GM13976 (cell line): ENCODE results near the gene NEK4.

ENCODE experiments used
- DNase-seq: peaks from one replicate; pipeline ENCODE4 v3.0.0; 2012; ENCODE audit warnings: low spot score
- CTCF ChIP-seq: IDR thresholded peaks from 2 replicates; pipeline ENCODE4 v1.5.1; 2012; ENCODE audit warnings: borderline replicate concordance, mild to moderate bottlenecking; ENCODE audit not compliant: insufficient read depth; ENCODE audit errors: extremely low read depth, missing control alignments, control extremely low read depth
- in situ Hi-C: fragments of 300-500 bp; cut with MboI; formaldehyde crosslinking; loops from one replicate; pipeline ENCODE4 v1.12.0; 2022; ENCODE audit warnings: low sequenced_read_pairs, mixed read lengths, inconsistent platforms; ENCODE audit not compliant: unreplicated experiment

The NEK4 gene

GRCh38 chr3:52770496-52771333 lies at the start of gene NEK4:
Gene NEK4, minus strand, starts transcription at chr3:52770940. Its CDS starts 194 bp downstream, at chr3:52770746.
- DNase-seq, result peak; percentile 97
- no peak for TF ChIP-seq CTCF
- in situ Hi-C loops, result no loop called here

- in situ Hi-C loops, result no loop called here
- TF ChIP-seq CTCF, result no peak
- DNase-seq, result no peak
Measured at GRCh38 chr3:52819936-52820335, 49.2 kb upstream of the NEK4 start.

GRCh38 chr3:52817860-52818259 lies 47.1 kb upstream of the NEK4 start:
- DNase-seq, result no peak
- in situ Hi-C loops, result no loop called here
- no peak for TF ChIP-seq CTCF

- no peak for TF ChIP-seq CTCF
- in situ Hi-C loops, result no loop called here
- no peak for DNase-seq
Measured at GRCh38 chr3:52817221-52817620, 46.5 kb upstream of the NEK4 start.

- no peak for TF ChIP-seq CTCF
- DNase-seq, result no peak
- in situ Hi-C loops, result no loop called here
Measured at GRCh38 chr3:52816654-52817053, 45.9 kb upstream of the NEK4 start.

- TF ChIP-seq CTCF, result no peak
- in situ Hi-C loops, result no loop called here
- no peak for DNase-seq
Measured at GRCh38 chr3:52816199-52816598, 45.5 kb upstream of the NEK4 start.
